ENCODE results near the gene CEPT1.
"Not testable (repeated sequence)": the region's sequence is repeated elsewhere in the genome, so short reads cannot be mapped to it uniquely, and the experiment has no call there.

The CEPT1 gene

DNA sequence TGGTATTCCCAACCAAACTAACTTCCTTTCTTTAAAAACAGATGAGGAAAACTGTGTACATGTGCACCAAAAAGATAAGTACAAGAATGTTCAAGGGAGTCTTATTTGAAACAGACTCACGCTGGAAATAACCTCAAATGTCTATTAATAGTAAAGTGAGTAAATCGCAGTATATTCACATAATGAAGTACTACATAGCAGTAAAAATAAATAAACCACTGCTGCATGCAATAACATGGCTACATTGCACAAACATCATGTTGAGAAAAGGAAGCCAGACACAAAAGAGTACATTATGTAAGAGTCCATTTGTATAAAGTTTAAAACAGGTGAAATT lies 65.7 kb downstream of the CEPT1 start:
- peaks cover 49% of the 10 kb centered on the region for H3K27me3 ChIP-seq (ENCODE audit: control insufficient read depth, insufficient read depth, low read length)
- no peak overlapping the region for H3K9ac ChIP-seq (ENCODE audit: low read depth, low read length)
- H3K36me3 ChIP-seq (ENCODE audit: control insufficient read depth, insufficient read depth, low read length), result no peaks in the 10 kb centered on the region
- H3K4me1 ChIP-seq (ENCODE audit: control insufficient read depth, insufficient read depth, low read length), result peaks cover 4% of the 10 kb centered on the region
- H3K9me3 ChIP-seq (ENCODE audit: control insufficient read depth, insufficient read depth, low read length), result no peaks in the 10 kb centered on the region
- H3K4me3 ChIP-seq (ENCODE audit: low read depth, low read length), result no peak overlapping the region

DNA sequence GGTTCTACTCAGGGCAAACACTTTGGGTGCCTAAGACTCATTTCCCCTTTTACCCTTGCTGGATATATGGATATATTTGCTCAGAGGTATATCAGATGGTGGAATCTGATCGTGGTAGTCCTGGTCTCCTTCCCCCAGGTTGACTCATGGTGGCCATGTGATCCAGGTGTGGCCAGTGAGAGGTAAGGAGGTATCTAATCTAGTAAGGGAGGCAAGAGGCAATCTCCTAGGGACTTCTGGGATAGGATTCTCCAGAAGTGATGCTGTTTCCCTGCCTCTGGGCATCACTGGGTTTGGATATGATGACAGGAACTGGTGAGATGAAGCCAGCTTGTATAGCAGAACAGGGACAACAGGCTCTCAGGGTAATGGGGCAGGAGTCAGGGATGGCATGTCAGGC lies 68.9 kb downstream of the CEPT1 start:
- Histone ChIP-seq H3K27me3 (ENCODE audit: control insufficient read depth, insufficient read depth, low read length) (peaks cover 30% of the 10 kb centered on the region), H3K9ac (ENCODE audit: low read depth, low read length) (no peak overlapping the region), H3K4me3 (ENCODE audit: low read depth, low read length) (no peak overlapping the region), H3K4me1 (ENCODE audit: control insufficient read depth, insufficient read depth, low read length) (no peaks in the 10 kb centered on the region), H3K9me3 (ENCODE audit: control insufficient read depth, insufficient read depth, low read length) (no peaks in the 10 kb centered on the region), H3K36me3 (ENCODE audit: control insufficient read depth, insufficient read depth, low read length) (no peaks in the 10 kb centered on the region)

DNA sequence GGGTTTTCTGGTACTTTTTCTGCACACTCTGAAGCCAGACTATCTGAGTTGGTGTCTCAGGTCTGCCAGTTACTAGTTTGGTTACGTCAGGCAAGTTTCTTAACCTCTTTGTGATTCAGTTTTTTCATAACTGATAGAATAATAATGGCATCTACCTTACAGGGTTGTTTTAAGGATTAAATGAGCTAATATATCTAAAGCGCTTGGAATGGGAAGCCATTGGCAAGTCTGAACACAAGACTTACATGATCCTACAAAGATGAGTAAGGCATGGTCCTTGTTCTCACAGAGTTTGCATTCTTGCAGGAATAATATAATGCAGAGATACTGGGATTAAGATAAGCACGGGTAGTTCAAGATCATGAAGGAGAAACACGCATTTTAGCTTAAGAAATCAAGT lies 69.6 kb downstream of the CEPT1 start:
- Histone ChIP-seq H3K9me3 (ENCODE audit: control insufficient read depth, insufficient read depth, low read length) (no peaks in the 10 kb centered on the region), H3K27me3 (ENCODE audit: control insufficient read depth, insufficient read depth, low read length) (peaks cover 27% of the 10 kb centered on the region), H3K36me3 (ENCODE audit: control insufficient read depth, insufficient read depth, low read length) (no peaks in the 10 kb centered on the region), H3K4me3 (ENCODE audit: low read depth, low read length) (no peak overlapping the region), H3K9ac (ENCODE audit: low read depth, low read length) (no peak overlapping the region), H3K4me1 (ENCODE audit: control insufficient read depth, insufficient read depth, low read length) (no peaks in the 10 kb centered on the region)

DNA sequence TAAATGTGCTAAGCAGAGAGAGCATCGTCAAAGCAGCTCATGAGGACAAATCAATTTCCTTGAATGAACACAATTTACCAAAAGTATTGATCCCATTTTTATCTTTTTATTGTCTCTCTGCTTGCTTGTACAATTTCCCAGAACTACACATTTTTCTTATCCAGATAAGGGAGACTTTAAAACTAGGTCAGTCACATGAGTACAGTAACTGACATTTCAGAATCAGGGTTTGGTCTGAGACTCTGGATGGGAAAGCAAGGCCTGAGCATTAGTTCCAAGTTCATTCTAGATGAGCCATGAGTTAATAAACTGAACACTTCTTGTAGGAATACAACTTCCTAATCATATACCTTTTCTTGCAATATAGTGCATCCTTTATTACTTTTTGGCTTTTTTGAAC lies 71.9 kb downstream of the CEPT1 start:
- H3K27me3 ChIP-seq (ENCODE audit: control insufficient read depth, insufficient read depth, low read length), result peaks cover 8% of the 10 kb centered on the region
- no peaks in the 10 kb centered on the region for H3K9me3 ChIP-seq (ENCODE audit: control insufficient read depth, insufficient read depth, low read length)
- H3K4me3 ChIP-seq (ENCODE audit: low read depth, low read length), result no peak overlapping the region
- H3K9ac ChIP-seq (ENCODE audit: low read depth, low read length), result no peak overlapping the region
- no peaks in the 10 kb centered on the region for H3K4me1 ChIP-seq (ENCODE audit: control insufficient read depth, insufficient read depth, low read length)
- no peaks in the 10 kb centered on the region for H3K36me3 ChIP-seq (ENCODE audit: control insufficient read depth, insufficient read depth, low read length)

DNA sequence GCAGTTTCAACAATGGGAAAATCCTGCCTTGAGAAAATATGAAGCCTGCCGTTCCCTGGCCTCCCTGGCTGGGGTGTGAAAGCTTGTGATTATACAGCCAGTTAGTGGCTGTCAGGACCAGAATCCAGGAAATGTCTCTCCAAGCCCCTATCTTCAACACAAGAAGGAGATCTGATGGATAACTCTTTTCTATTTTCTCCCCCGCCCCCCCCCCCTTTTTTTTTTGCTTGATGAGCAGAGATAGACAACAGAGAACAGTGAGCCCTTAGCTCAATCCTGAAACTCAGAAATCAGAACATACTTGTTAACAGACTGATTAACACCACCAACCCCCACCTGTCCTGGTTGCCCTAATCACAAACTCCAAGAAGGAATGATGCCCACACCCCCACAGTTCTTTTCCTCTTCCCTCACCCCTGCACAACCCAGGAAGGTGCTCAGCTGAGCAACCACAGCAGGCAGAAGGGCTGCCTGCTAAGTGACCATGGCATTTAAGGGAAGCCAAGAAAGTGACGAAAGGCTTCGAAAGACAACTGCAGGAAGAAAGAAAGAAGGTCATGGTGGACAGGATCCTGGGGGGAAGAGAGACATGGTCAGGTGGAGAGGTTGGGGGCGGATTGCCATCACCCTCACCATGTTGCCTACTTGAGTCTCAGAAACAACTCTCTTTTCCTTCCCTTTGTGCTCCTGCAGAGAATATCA lies 72.8 kb downstream of the CEPT1 start:
- Histone ChIP-seq H3K27me3 (ENCODE audit: control insufficient read depth, insufficient read depth, low read length) (peaks cover 7% of the 10 kb centered on the region), H3K4me1 (ENCODE audit: control insufficient read depth, insufficient read depth, low read length) (no peaks in the 10 kb centered on the region), H3K9me3 (ENCODE audit: control insufficient read depth, insufficient read depth, low read length) (no peaks in the 10 kb centered on the region), H3K36me3 (ENCODE audit: control insufficient read depth, insufficient read depth, low read length) (no peaks in the 10 kb centered on the region), H3K9ac (ENCODE audit: low read depth, low read length) (no peak overlapping the region), H3K4me3 (ENCODE audit: low read depth, low read length) (no peak overlapping the region)

DNA sequence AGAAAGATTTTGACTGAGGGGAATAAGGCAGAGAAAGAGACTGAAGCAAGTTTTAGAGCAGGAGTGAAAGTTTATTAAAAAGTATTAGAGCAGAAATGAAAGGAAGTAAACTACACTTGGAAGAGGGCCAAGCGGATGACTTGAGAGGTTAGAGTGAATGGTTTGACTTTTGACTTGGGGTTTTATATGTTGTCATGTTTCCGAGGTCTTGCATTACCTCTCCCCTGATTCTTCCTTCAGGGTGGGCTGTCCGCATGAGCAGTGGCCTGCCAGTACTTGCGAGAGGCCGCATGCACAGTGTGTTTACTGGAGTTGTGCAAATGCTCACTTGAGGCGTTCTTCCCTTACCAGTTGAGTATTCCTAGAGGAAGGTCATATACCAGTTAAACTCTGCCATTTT lies 73.4 kb downstream of the CEPT1 start:
- no peaks in the 10 kb centered on the region for H3K4me1 ChIP-seq (ENCODE audit: control insufficient read depth, insufficient read depth, low read length)
- H3K27me3 ChIP-seq (ENCODE audit: control insufficient read depth, insufficient read depth, low read length), result peaks cover under 1% of the 10 kb centered on the region
- H3K36me3 ChIP-seq (ENCODE audit: control insufficient read depth, insufficient read depth, low read length), result no peaks in the 10 kb centered on the region
- H3K9ac ChIP-seq (ENCODE audit: low read depth, low read length), result no peak overlapping the region
- no peaks in the 10 kb centered on the region for H3K9me3 ChIP-seq (ENCODE audit: control insufficient read depth, insufficient read depth, low read length)
- H3K4me3 ChIP-seq (ENCODE audit: low read depth, low read length), result no peak overlapping the region

DNA sequence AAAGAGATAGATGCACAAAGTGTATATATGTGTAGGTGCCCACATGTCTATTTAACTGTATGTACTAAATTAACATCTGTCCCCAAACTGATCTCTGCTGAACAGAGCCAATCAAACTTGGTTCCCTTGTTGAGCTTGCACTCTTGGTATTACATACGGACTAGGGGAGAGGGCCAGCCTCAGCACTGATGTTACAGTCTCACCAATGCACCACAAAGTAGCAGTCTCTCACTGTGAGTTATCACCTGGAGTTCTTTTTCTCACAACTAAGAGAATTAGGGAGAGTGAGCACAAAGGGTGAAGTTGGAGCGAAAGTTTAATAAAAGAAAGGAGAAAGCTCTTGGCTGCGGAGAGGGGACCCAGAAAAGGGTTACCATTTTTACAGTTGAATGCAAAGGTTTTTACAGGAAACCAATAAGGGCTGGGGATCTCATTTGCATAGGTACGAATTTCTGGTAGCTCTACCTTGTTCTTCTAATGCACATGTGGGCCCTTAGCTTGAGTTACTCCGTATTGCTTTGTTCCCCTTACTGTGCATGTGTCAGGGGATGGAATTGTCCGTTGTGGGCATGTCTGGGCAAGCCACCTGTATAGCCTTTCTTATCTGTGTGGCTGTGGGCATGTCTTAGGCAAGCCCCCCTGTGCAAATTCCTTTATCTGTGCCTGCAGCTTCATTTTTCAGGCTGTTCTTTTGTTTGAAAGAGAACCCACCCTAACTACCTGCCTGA lies 74.2 kb downstream of the CEPT1 start:
- Histone ChIP-seq H3K9me3 (ENCODE audit: control insufficient read depth, insufficient read depth, low read length) (no peaks in the 10 kb centered on the region), H3K36me3 (ENCODE audit: control insufficient read depth, insufficient read depth, low read length) (no peaks in the 10 kb centered on the region), H3K4me3 (ENCODE audit: low read depth, low read length) (no peak overlapping the region), H3K4me1 (ENCODE audit: control insufficient read depth, insufficient read depth, low read length) (no peaks in the 10 kb centered on the region), H3K9ac (ENCODE audit: low read depth, low read length) (no peak overlapping the region), H3K27me3 (ENCODE audit: control insufficient read depth, insufficient read depth, low read length) (no peaks in the 10 kb centered on the region)

DNA sequence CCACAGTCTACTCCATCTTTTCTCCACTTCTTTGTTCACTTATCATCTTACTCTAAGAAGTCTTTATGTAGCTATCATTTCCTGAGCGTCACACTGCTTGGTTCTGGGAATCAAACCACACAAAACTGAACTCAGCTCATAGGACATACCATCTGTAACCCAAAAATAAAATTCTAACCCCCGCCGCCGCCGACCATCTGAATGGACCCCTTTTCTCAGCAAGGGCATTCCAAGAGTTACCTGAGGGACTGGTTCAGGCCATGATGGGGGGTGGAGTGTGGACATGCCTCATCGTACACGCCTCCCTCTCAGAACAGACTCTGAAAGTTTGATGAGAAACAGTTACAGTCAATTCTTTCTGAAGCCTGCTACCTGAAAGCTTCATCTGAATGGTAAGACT lies 74.9 kb downstream of the CEPT1 start:
- no peak overlapping the region for H3K9ac ChIP-seq (ENCODE audit: low read depth, low read length)
- no peaks in the 10 kb centered on the region for H3K27me3 ChIP-seq (ENCODE audit: control insufficient read depth, insufficient read depth, low read length)
- H3K36me3 ChIP-seq (ENCODE audit: control insufficient read depth, insufficient read depth, low read length), result no peaks in the 10 kb centered on the region
- no peak overlapping the region for H3K4me3 ChIP-seq (ENCODE audit: low read depth, low read length)
- no peaks in the 10 kb centered on the region for H3K9me3 ChIP-seq (ENCODE audit: control insufficient read depth, insufficient read depth, low read length)
- H3K4me1 ChIP-seq (ENCODE audit: control insufficient read depth, insufficient read depth, low read length), result no peaks in the 10 kb centered on the region

DNA sequence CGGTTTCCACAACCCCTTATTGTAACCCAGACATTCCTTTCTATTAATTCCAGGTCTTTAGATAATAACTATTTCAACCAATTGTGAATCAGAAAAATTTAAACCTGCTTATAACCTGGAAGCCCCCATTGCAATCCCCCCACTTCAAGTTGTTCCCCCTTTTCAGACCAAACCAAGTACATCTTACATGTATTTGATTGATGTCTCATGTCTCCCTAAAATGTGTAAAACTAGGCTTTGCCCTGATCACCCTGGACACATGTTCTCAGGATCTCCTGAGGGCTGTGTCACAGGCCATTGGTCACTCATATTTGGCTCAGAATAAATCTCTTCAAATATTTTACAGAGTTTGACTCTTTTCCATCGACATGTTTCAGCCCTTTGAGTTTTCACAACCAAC lies 75.3 kb downstream of the CEPT1 start:
- not testable (repeated sequence) for H3K9ac ChIP-seq (ENCODE audit: low read depth, low read length); H3K4me3 ChIP-seq (ENCODE audit: low read depth, low read length); H3K27me3 ChIP-seq (ENCODE audit: control insufficient read depth, insufficient read depth, low read length); H3K36me3 ChIP-seq (ENCODE audit: control insufficient read depth, insufficient read depth, low read length); H3K4me1 ChIP-seq (ENCODE audit: control insufficient read depth, insufficient read depth, low read length); H3K9me3 ChIP-seq (ENCODE audit: control insufficient read depth, insufficient read depth, low read length)

DNA sequence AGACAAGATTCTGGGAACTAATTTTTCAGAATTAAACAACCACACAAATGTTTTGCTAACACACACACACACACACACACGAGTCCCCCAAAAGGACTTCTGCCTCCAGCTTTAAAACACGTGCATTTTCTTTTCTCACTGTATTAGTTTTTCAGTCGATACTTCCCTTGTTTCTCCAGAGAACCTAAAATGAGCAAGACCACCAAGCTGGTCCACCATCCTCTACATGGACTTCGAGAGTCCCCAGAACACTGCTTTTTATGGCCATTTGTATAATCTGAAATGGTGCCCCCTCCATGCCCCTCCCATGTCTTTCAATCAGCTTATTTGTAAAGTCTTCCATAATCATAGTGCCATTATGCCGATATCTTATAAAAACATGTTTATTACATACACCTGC lies 76.7 kb downstream of the CEPT1 start:
- Histone ChIP-seq H3K9me3 (ENCODE audit: control insufficient read depth, insufficient read depth, low read length) (no peaks in the 10 kb centered on the region), H3K4me1 (ENCODE audit: control insufficient read depth, insufficient read depth, low read length) (no peaks in the 10 kb centered on the region), H3K36me3 (ENCODE audit: control insufficient read depth, insufficient read depth, low read length) (no peaks in the 10 kb centered on the region), H3K9ac (ENCODE audit: low read depth, low read length) (no peak overlapping the region), H3K4me3 (ENCODE audit: low read depth, low read length) (no peak overlapping the region), H3K27me3 (ENCODE audit: control insufficient read depth, insufficient read depth, low read length) (no peaks in the 10 kb centered on the region)

DNA sequence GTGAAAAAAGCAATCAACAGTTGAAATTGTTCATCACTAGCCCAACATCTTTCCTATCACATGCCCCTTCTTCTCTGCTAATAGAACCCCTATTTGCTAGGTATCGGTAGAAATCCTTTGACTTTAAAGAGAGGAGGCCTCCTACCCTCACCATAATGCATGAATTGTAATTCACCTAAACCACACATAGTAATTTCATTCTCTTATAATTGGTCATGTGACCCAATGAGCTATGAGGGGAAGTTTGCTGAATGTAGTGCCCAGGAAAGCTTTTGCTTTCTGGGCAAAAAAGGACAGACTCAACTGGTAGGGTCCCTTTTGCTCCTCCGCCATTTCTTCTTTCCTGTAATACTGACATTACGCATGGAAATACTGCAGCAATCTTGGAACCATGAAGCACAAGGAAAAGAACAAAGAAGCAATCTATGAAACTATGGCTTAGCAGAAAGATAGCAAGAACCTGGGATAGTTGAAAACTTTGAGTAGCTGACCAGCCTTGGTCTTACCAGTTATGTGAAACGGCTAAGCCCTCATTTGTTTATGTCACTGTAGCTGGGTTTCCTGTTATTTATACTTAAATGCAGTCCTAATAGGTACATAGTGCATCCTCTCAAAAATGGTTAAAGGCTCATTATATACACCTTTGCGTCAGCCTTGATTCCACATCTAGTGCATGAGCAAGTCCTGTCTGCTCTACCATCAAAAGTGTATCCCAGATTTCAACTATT lies 77.3 kb downstream of the CEPT1 start:
- Histone ChIP-seq H3K27me3 (ENCODE audit: control insufficient read depth, insufficient read depth, low read length) (no peaks in the 10 kb centered on the region), H3K4me1 (ENCODE audit: control insufficient read depth, insufficient read depth, low read length) (no peaks in the 10 kb centered on the region), H3K9me3 (ENCODE audit: control insufficient read depth, insufficient read depth, low read length) (no peaks in the 10 kb centered on the region), H3K9ac (ENCODE audit: low read depth, low read length) (no peak overlapping the region), H3K4me3 (ENCODE audit: low read depth, low read length) (no peak overlapping the region), H3K36me3 (ENCODE audit: control insufficient read depth, insufficient read depth, low read length) (no peaks in the 10 kb centered on the region)
